IMR-90 (cell line): Measurements from ENCODE around the gene DND1. TPM values are rescaled to one million over a fixed set of nuclear protein-coding genes. Genes with fewer than 3 reads are reported as not detected.

Source experiments
- ATAC-seq: fragments of 200-7000 bp; cut with Tn5 transposase; 2 replicates; pipeline ENCODE4 v1.9.1; 2020; ENCODE audit warnings: low read depth, mild to moderate bottlenecking, moderate library complexity
- BruUV-seq: library from RNA; stranded (reverse); fragments of 400-500 nt; replicated peaks from 2 replicates; lab custom pipeline; 2021; lab: Mats Ljungman, UMichigan
- CTCF ChIA-PET: fragments of 300-600 bp; formaldehyde crosslinking; extraction: SDS; loops from one replicate; lab custom pipeline; 2021; ENCODE audit warnings: antibody characterized with exemption; lab: Yijun Ruan, JAX
- POLR2A ChIA-PET: fragments of 300-600 bp; sonication (Branson Sonifier 250); formaldehyde crosslinking; loops from one replicate; lab custom pipeline; 2022; ENCODE audit warnings: antibody characterized with exemption; ENCODE audit not compliant: unreplicated experiment; lab: Charles Lee
- DNase-seq: peaks from one replicate; pipeline ENCODE4 v3.0.0; 2013
- H2AFZ ChIP-seq: replicated peaks from 2 replicates; pipeline ENCODE3; 2013; ENCODE audit warnings: low read length, mild to moderate bottlenecking; ENCODE audit not compliant: poor library complexity
- H2AK5ac ChIP-seq: 2 replicates; pipeline ENCODE4 v1.6.1; 2013; ENCODE audit warnings: low read depth, low read length, inconsistent platforms
- H2AK9ac ChIP-seq: replicated peaks from 2 replicates; pipeline ENCODE3; 2013; ENCODE audit warnings: mild to moderate bottlenecking, low read depth, low read length, moderate library complexity; ENCODE audit not compliant: poor library complexity
- H2BK120ac ChIP-seq: 2 replicates; pipeline ENCODE4 v1.6.1; 2013; ENCODE audit warnings: low read depth, low read length, inconsistent platforms
- H2BK15ac ChIP-seq: 3 replicates; pipeline ENCODE4 v1.6.1; 2013; ENCODE audit warnings: low read depth, low read length, inconsistent platforms
- H2BK20ac ChIP-seq: 2 replicates; pipeline ENCODE4 v1.6.1; 2013; ENCODE audit warnings: low read depth, mild to moderate bottlenecking, inconsistent platforms, low read length, moderate library complexity
- H2BK5ac ChIP-seq: 2 replicates; pipeline ENCODE4 v1.6.1; 2013; ENCODE audit warnings: mild to moderate bottlenecking, low read depth, low read length, inconsistent platforms; ENCODE audit not compliant: poor library complexity, severe bottlenecking
- H3K14ac ChIP-seq: replicated peaks from 2 replicates; pipeline ENCODE4 v1.6.1; 2013; ENCODE audit warnings: low read depth, low read length, inconsistent platforms
- H3K18ac ChIP-seq: 2 replicates; pipeline ENCODE4 v1.6.1; 2013; ENCODE audit warnings: low read depth, low read length, control low read depth
- H3K23ac ChIP-seq: 2 replicates; pipeline ENCODE4 v1.6.1; 2013; ENCODE audit warnings: low read depth, low read length, inconsistent platforms
- H3K27ac ChIP-seq: 2 replicates; pipeline ENCODE4 v1.5.1; 2013; ENCODE audit warnings: mild to moderate bottlenecking, control low read depth, low read length; ENCODE audit not compliant: insufficient read depth
- H3K27me3 ChIP-seq: 2 replicates; pipeline ENCODE4 v1.6.1; 2013; ENCODE audit warnings: low read length; ENCODE audit not compliant: control insufficient read depth, insufficient read depth
- H3K36me3 ChIP-seq: 2 replicates; pipeline ENCODE4 v1.6.1; 2013; ENCODE audit warnings: low read length, mixed read lengths; ENCODE audit not compliant: control insufficient read depth, insufficient read depth
- H3K4ac ChIP-seq: 2 replicates; pipeline ENCODE4 v1.6.1; 2013; ENCODE audit warnings: low read depth, low read length, inconsistent platforms
- H3K4me1 ChIP-seq: 2 replicates; pipeline ENCODE4 v1.6.1; 2013; ENCODE audit warnings: low read length, mixed read lengths; ENCODE audit not compliant: control insufficient read depth, insufficient read depth
- H3K4me2 ChIP-seq: 2 replicates; pipeline ENCODE4 v1.6.1; 2013; ENCODE audit warnings: low read depth, mild to moderate bottlenecking, control low read depth, low read length, moderate library complexity
- H3K4me3 ChIP-seq: 2 replicates; pipeline ENCODE4 v1.5.1; 2013; ENCODE audit warnings: low read depth, mild to moderate bottlenecking, control low read depth, low read length, moderate library complexity; ENCODE audit not compliant: insufficient read depth
- H3K56ac ChIP-seq: 2 replicates; pipeline ENCODE4 v1.6.1; 2013; ENCODE audit warnings: low read length, inconsistent platforms; ENCODE audit not compliant: insufficient read depth; ENCODE audit errors: extremely low read depth
- H3K79me1 ChIP-seq, 2 experiments: 2 replicates each; pipeline ENCODE4 v1.6.1; 2013; ENCODE audit warnings: low read length in 2 of 2, inconsistent platforms in 1 of 2, low read depth in 1 of 2
- H3K9ac ChIP-seq: 2 replicates; pipeline ENCODE4 v1.6.1; 2013; ENCODE audit warnings: low read depth, low read length, control low read depth
- H3K9me1 ChIP-seq: 2 replicates; pipeline ENCODE4 v1.6.1; 2013; ENCODE audit warnings: low read length, inconsistent platforms; ENCODE audit not compliant: insufficient read depth
- H3K9me3 ChIP-seq: 2 replicates; pipeline ENCODE4 v1.6.1; 2013; ENCODE audit warnings: low read length; ENCODE audit not compliant: control insufficient read depth, insufficient read depth
- H4K20me1 ChIP-seq: 2 replicates; pipeline ENCODE4 v1.6.1; 2013; ENCODE audit warnings: low read length, inconsistent platforms; ENCODE audit not compliant: insufficient read depth
- H4K5ac ChIP-seq: 2 replicates; pipeline ENCODE4 v1.6.1; 2013; ENCODE audit warnings: mild to moderate bottlenecking, low read depth, low read length, control low read depth
- H4K8ac ChIP-seq, 2 experiments: 2 replicates each; pipeline ENCODE4 v1.6.1; 2013; ENCODE audit warnings: low read depth in 2 of 2, low read length in 2 of 2, control low read depth in 1 of 2, inconsistent platforms in 1 of 2
- H4K91ac ChIP-seq: 2 replicates; pipeline ENCODE4 v1.6.1; 2013; ENCODE audit warnings: low read depth, low read length, inconsistent platforms; ENCODE audit not compliant: insufficient read depth
- BHLHE40 ChIP-seq: fragments of 150-350 bp; IDR thresholded peaks from 2 replicates; pipeline ENCODE4 v1.6.1; 2016; ENCODE audit warnings: mild to moderate bottlenecking, low read depth, low read length
- CEBPB ChIP-seq: IDR thresholded peaks from 2 replicates; pipeline ENCODE4 v1.6.1; 2012; ENCODE audit warnings: low read depth, low read length, improper control_type of control experiment
- CHD1 ChIP-seq: IDR thresholded peaks from 2 replicates; pipeline ENCODE4 v1.6.1; 2012; ENCODE audit warnings: low read depth, low read length, improper control_type of control experiment
- CTCF ChIP-seq: conservative IDR thresholded peaks from 2 replicates; pipeline ENCODE4 v1.5.1; 2012; ENCODE audit warnings: mild to moderate bottlenecking, low read depth, low read length, improper control_type of control experiment
- ELK1 ChIP-seq: fragments of 150-350 bp; IDR thresholded peaks from 2 replicates; pipeline ENCODE4 v1.6.1; 2016; ENCODE audit warnings: low read depth, mild to moderate bottlenecking, low read length, moderate library complexity, borderline replicate concordance
- FOS ChIP-seq: fragments of 150-350 bp; IDR thresholded peaks from 2 replicates; pipeline ENCODE4 v1.6.1; 2016; ENCODE audit warnings: low read depth, low read length
- MAFK ChIP-seq: IDR thresholded peaks from 2 replicates; pipeline ENCODE4 v1.6.1; 2012; ENCODE audit warnings: low read depth, low read length, improper control_type of control experiment
- MAZ ChIP-seq: IDR thresholded peaks from 2 replicates; pipeline ENCODE4 v1.6.1; 2012; ENCODE audit warnings: low read depth, mild to moderate bottlenecking, low read length, improper control_type of control experiment, moderate library complexity, borderline replicate concordance
- MXI1 ChIP-seq: IDR thresholded peaks from 2 replicates; pipeline ENCODE4 v1.6.1; 2012; ENCODE audit warnings: low read depth, mild to moderate bottlenecking, low read length, moderate library complexity, borderline replicate concordance
- NFE2L2 ChIP-seq: fragments of 150-350 bp; IDR thresholded peaks from 2 replicates; pipeline ENCODE4 v1.6.1; 2016; ENCODE audit warnings: low read depth, mild to moderate bottlenecking, low read length
- POLR2A ChIP-seq: IDR thresholded peaks from 2 replicates; pipeline ENCODE4 v1.6.1; 2012; ENCODE audit warnings: mild to moderate bottlenecking, low read depth, low read length
- RAD21 ChIP-seq: IDR thresholded peaks from 2 replicates; pipeline ENCODE4 v1.6.1; 2012; ENCODE audit warnings: low read length, improper control_type of control experiment
- RCOR1 ChIP-seq: IDR thresholded peaks from 2 replicates; pipeline ENCODE4 v1.6.1; 2012; ENCODE audit warnings: mild to moderate bottlenecking, low read length, improper control_type of control experiment; ENCODE audit not compliant: insufficient replicate concordance
- RFX5 ChIP-seq: IDR thresholded peaks from 2 replicates; pipeline ENCODE4 v1.8.0; 2012; ENCODE audit warnings: low read depth, mild to moderate bottlenecking, low read length, moderate library complexity
- SMC3 ChIP-seq: fragments of 150-350 bp; IDR thresholded peaks from 2 replicates; pipeline ENCODE4 v1.6.1; 2016; ENCODE audit warnings: low read depth, mild to moderate bottlenecking, antibody characterized with exemption, low read length, moderate library complexity
- USF2 ChIP-seq: fragments of 150-350 bp; IDR thresholded peaks from 2 replicates; pipeline ENCODE4 v1.6.1; 2017; ENCODE audit warnings: mild to moderate bottlenecking, antibody characterized with exemption, low read length, low read depth
- WGBS, 2 experiments: methylation state at CpG; one replicate each; pipeline versions ENCODE4 v1.1.5 to v1.1.7; 2013; ENCODE audit warnings: missing lambda C conversion rate in 2 of 2; ENCODE audit not compliant: insufficient read length in 1 of 2; ENCODE audit errors: extremely low coverage in 2 of 2; 5-methylcytosine and 5-hydroxymethylcytosine counted together
- dilution Hi-C: fragments of 300-500 bp; cut with HindIII; formaldehyde crosslinking; loops from one replicate; pipeline ENCODE4 v1.14.3; 2018; ENCODE audit warnings: low sequenced_read_pairs; ENCODE audit not compliant: unreplicated experiment
- in situ Hi-C: fragments of 300-500 bp; cut with MboI; formaldehyde crosslinking; loops from 3 replicates; pipeline ENCODE4 v1.14.3; 2019; ENCODE audit warnings: low sequenced_read_pairs, inconsistent platforms, mixed read lengths
- intact Hi-C: fragments of 100-400 bp; cut with micrococcal nuclease; formaldehyde crosslinking; loops from 2 replicates; pipeline ENCODE4 v1.10.0; 2022
- polyA plus RNA-seq, 3 experiments: library from polyadenylated mRNA; depleted of rRNA; stranded (reverse); fragments of >200 nt; gene quantifications; 2 replicates each; pipeline ENCODE4 v1.2.3, GENCODE V29; 2012; ENCODE audit warnings: low replicate concordance in 1 of 3
- total RNA-seq: library from RNA; depleted of rRNA; stranded (reverse); fragments of >200 nt; gene quantifications from 2 replicates; pipeline ENCODE4 v1.2.3, GENCODE V29; 2012

The DND1 gene
- total and polyA plus RNA-seq, 2 of the 4 experiments (the other 2 are of a cell fraction): under 0.01 to 0.67 TPM

- Histone ChIP-seq H3K18ac (no peak overlapping the region), H3K79me1 (no peaks in the 10 kb centered on the region), H3K14ac (no peak overlapping the region), H2BK20ac (no peak overlapping the region), H3K27ac (no peak overlapping the region), H3K9me1 (no peaks in the 10 kb centered on the region), H4K20me1 (no peaks in the 10 kb centered on the region), H3K4ac (no peak overlapping the region), H3K4me1 (peaks cover 5% of the 10 kb centered on the region; the same call in 1 of the 2 replicates), H3K56ac (no peak overlapping the region), H2AFZ (no peak overlapping the region), H3K9ac (no peak overlapping the region), H2AK9ac (no peak overlapping the region), H4K8ac (no peak overlapping the region), H3K4me2 (no peak overlapping the region), H3K27me3 (peaks cover 16% of the 10 kb centered on the region), H3K23ac (no peak overlapping the region), H3K4me3 (no peak overlapping the region), H4K5ac (no peak overlapping the region), H2AK5ac (no peak overlapping the region), H2BK5ac (no peak overlapping the region), H2BK120ac (no peak overlapping the region), H3K9me3 (no peaks in the 10 kb centered on the region; the same call in 1 of the 2 replicates), H2BK15ac (no peak overlapping the region), H3K36me3 (no peaks in the 10 kb centered on the region), H4K91ac (no peak overlapping the region)
- ATAC-seq (no peak), DNase-seq (no peak)
- in situ Hi-C loops: no loop called here
- ChIA-PET POLR2A (no interaction called here), CTCF (no interaction called here)
- intact Hi-C loops: no loop called here
- no peak for TF ChIP-seq RFX5
- no peak for TF ChIP-seq MAFK
- TF ChIP-seq FOS: no peak
- no peak for TF ChIP-seq CHD1
- no peak for TF ChIP-seq MAZ
- no peak for TF ChIP-seq MXI1
- TF ChIP-seq BHLHE40: no peak
- no peak for TF ChIP-seq CEBPB
- no peak for TF ChIP-seq SMC3
- no peak for TF ChIP-seq POLR2A
- TF ChIP-seq ELK1: no peak
- no peak for TF ChIP-seq USF2
- TF ChIP-seq CTCF: no peak
- TF ChIP-seq NFE2L2: no peak
- no peak for TF ChIP-seq RCOR1
- no peak for TF ChIP-seq RAD21
- no TSS peak for BruUV-seq
- WGBS, 2 experiments: no CpG with 5 or more reads among the region's 1 CpG
- dilution Hi-C loops: no loop called here
Observed at GRCh38 chr5:140628711-140629110, 44.7 kb downstream of the DND1 start.
